ENCODE measurements around the gene BRME1.

BRME1 gene

GRCh38 chr19:13905634-13906520 lies at the start of gene BRME1, which contains the start of gene CC2D1A:
TSS of gene BRME1 (minus strand) at chr19:13906117. CDS start at chr19:13904892, 1,225 bp downstream.
TSS of gene CC2D1A (plus strand) at chr19:13906201. CDS start at chr19:13906442, 241 bp downstream.
- DNase-seq (ENCODE audit: low spot score) = peak; percentile 79

DNA sequence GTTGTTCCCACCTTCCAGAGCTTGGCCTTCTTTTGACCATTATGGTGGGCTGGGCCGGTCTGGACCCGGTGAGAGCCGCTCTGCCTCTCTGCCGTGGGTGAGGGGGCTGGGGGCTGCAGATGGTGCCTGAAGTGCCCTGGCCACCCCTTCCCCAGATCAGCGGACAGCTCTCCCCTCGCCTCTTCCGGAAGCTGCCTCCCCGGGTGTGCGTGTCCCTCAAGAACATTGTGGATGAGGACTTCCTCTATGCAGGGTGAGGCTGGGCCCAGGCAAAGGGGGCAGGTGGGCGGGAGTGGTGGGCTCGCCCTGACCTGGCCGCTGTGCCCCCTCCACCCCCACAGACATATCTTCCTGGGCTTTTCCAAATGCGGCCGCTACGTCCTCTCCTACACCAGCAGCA lies 48.3 kb upstream of the BRME1 start:
- no peak for DNase-seq (ENCODE audit: low spot score)

DNA sequence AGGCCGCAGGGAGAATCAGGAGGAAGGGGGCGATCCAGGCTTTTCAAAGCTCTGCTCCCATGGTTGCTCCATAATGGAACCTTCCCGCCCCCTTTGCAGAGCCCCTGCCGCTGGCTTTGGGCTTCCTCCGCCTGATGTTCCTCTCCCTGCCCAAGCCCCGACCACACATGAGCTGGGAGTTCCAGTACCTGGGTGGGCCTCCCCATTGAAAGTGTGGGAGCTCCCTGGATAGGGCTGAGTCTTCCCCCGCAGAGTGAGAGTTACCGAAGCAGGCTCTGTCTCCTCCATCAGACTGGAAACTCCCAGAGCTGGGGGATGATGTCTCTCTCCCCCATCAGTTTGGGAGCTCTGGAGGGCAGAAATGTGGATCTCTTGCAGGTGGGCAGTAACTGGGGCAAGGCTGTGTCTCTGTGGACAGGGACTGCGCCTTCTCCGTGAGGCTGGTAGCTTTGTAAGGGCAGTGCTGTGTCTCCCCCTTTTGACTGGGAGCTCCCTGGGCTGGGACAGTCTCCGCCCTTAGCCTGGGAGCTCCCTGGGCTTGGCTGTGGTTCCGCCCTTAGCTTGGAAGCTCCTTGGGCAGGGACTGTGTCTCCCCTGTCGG lies 47.1 kb upstream of the BRME1 start:
- DNase-seq (ENCODE audit: low spot score) = no peak

- peak; percentile 99 for DNase-seq (ENCODE audit: low spot score)
Measured at GRCh38 chr19:13952154-13952930, 46.4 kb upstream of the BRME1 start, which contains the start of gene DCAF15. TSS of gene DCAF15 (plus strand) at chr19:13952509. CDS start at chr19:13952513, 4 bp downstream.

- no peak for DNase-seq (ENCODE audit: low spot score)
Measured at GRCh38 chr19:13951799-13952153, 45.9 kb upstream of the BRME1 start.

DNA sequence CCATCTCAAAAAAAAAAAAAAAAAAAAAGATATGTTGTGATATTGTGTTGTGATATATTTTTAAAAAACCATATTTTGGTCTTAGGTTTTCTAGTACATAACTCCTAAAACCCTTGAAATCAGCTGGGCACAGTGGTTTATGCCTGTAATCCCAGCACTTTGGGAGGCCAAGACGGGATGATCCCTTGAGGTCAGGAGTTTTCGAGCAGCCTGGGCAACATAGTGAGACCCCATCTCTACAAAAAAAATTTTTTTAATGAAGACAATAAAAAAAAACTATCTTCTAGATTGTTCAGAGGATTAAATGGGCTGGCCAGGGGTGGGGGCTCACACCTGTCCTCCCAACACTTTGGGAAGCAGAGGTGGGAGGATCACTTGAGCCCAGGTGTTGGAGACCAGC lies 45.1 kb upstream of the BRME1 start:
- no peak for DNase-seq (ENCODE audit: low spot score)

DNA sequence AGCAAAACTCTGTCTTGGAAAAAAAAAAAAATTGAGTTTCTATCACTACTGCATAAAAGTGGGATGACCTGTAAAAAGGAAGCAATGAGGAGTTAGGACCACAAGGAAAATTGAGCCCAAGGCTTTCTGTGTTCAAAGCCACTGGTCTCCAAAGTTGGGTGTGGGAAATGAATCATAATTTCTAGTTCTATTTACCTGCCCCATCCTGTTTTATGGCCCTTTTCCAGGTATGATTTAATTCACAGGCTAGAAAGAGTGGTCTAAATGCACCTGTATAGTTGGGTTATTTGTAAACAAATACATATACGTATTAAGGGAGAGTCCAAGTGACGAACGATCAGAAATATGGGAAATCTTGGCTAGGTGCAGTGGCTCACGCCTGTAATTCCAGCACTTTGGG lies 40.5 kb upstream of the BRME1 start:
- no peak for DNase-seq (ENCODE audit: low spot score)

DNA sequence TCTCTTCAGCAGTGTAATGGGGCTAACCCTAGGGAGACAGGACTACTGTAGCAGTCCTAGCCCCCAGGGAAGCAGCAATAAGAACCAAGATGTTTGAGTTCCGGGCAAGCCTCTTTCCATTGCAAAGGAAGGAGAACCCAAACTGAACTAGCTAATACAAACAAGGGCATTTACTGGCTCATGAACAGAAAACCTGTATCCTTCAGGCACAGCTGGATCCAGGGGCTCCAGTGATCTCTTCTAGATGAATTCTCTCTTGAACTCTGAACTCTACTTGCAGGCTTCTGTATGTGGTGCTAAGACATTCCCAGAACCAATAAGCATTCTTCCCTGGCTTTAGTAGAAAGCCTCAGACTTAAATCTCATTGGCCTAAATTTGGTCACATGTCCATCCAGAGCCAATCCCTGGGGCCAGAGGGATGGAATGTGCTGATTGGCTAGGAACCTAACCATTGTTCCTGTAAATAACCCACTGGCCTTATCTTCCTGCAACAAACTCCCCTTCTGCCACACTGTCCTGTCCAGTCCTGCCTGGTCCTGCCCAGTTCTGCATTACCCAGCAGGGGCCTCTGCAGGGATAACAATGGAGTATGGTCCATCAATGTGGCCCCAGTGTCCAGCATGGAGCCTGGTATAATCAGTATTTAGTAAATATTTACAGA lies 36.2 kb upstream of the BRME1 start:
- DNase-seq (ENCODE audit: low spot score) = no peak

DNA sequence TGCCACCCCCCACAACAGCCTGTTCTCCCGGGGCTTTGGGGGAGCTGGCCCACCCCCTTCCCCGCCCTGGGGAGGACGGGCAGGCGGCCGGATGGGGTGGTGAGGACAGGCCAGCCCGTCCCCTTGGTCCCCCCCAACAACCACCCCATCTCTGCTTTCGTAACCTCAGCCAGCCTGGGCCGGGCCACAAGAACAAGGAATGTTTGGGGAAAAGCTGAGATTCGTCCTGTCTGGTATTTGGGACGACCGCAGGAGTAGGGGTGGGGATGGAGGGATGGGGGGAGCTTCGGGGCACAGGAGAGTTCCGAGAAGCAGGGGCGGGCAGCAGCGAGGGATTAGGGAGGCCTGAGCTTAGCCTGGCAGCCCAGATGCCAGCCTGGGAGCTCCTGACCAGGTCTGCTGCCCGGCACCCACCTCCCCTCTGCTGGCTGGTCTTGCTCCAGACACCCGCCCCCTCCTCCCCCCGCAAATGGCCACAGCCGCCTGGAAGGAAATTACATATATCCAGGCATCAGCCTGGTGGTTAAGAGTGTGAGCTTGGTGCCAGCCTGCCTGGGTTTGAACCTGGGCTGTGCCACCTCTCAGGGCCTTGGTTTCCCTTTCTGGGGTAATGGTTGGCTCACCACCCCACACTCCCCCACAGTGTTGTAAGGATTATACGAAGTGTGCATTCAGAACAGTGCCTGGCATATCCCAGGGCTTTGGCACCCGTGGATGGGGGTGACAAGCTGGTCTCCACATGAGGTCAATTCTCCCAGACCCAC lies 32.6 kb upstream of the BRME1 start, which contains the start of gene PODNL1:
TSS of gene PODNL1 (minus strand) at position 117 of the 764 bp plus-strand sequence. CDS start 236 bp downstream, outside the sequence.
- DNase-seq (ENCODE audit: low spot score) = no peak

- no peak for DNase-seq (ENCODE audit: low spot score)
Measured at GRCh38 chr19:13937479-13938300, 31.8 kb upstream of the BRME1 start.

- DNase-seq (ENCODE audit: low spot score) = no peak
Measured at GRCh38 chr19:13935765-13936510, 30.0 kb upstream of the BRME1 start.

DNA sequence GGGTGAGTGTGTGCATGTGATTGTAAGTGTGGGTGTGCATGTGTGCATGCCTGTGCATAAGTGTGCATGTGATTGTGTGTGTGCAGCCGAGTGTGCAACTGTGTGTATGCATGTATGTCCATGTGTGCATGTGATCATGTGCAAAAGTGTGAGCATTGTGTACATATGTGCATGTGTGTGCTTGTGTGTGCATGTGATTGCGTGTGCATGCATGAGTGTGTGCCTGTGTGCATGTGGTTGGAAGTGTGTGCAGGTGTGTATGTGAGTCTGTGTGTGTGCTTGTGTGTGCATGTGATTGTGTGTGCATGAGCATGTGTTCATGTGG lies 28.8 kb upstream of the BRME1 start:
- no peak for DNase-seq (ENCODE audit: low spot score)

GRCh38 chr19:13932911-13933393 lies 27.0 kb upstream of the BRME1 start:
- no peak for DNase-seq (ENCODE audit: low spot score)

DNA sequence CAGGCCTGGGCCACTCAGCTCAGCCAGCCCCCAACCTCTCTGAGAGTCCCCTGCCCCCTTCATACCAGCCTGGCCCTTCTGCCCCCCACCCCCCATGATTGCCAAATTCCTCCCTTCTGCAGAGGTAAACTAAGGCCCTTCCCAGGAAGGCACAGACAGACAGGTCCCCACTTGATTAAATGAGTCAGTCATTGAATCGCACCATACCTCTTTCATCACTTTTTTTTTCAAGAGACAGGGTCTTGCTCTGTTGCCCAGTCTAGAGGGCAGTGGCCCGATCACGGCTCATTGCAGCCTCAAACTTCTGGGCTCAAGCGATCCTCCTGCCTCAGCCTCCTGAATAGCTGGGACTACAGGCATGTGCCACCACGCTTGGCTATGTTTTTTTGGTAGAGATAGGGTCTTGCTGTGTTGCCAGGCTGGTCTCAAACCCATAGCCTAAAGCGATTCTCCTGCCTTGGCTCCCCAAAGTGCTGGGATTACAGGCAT lies 26.3 kb upstream of the BRME1 start:
- DNase-seq (ENCODE audit: low spot score) = no peak

DNA sequence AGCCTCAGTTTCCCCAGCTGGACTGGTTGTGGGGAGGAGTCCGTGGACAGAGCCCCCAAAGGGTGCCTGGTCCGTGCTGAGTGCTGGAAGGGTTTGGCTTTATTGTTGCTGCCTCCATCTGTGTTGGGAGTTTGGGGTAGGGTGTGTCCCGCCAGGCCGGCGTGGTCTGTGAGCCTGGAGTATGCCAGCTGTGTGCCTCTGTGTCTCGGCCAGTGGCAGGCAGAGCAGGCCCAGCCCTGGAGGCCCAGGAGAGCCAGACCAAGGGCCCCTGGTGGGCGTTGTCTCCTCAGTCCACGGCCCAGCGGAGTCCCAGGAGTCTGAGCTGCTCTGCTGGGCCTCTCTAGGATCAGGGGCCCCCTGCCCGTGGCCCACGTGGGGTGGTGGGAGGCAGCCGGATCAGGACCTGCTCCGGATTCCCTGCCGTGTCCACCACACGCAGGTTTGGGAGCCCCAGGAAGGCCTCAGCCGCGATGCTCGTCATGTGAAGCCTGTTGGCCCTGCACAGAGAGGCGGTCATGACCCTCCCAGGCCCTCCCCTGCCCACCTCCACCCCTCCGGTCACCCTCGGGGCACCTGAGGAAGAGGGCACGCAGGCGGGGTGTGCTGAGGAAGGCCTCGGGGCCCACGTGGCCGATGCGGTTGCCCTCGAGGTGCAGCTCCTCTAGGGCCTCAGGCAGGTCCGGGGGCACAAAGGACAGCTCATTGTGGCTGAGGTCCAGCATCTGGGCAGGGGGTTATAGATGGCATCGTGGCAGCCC lies 25.7 kb upstream of the BRME1 start:
- no peak for DNase-seq (ENCODE audit: low spot score)

DNA sequence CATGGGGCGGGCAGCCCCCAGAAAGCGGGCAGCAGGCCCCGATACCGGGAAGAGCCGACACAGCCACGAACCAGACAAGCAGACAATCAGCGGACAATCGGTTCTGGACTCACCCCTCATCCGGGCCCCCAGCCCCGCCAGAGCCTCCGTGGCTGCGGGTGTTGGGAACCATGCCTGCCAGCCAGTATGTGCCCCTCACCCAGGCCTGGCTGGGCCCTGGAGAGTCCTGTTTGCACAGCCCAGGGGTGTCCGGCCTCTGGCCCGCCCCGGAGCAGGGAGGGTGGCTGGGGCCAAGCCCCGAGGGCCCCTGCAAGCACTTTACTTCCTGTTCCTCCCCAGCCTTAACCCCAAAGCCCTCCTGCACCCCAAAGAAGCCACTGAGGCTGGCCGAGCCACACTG lies 24.5 kb upstream of the BRME1 start:
- no peak for DNase-seq (ENCODE audit: low spot score)

- DNase-seq (ENCODE audit: low spot score) = no peak
Measured at GRCh38 chr19:13929956-13930355, 24.0 kb upstream of the BRME1 start.

- DNase-seq (ENCODE audit: low spot score) = no peak
Measured at GRCh38 chr19:13929340-13929739, 23.4 kb upstream of the BRME1 start.

DNA sequence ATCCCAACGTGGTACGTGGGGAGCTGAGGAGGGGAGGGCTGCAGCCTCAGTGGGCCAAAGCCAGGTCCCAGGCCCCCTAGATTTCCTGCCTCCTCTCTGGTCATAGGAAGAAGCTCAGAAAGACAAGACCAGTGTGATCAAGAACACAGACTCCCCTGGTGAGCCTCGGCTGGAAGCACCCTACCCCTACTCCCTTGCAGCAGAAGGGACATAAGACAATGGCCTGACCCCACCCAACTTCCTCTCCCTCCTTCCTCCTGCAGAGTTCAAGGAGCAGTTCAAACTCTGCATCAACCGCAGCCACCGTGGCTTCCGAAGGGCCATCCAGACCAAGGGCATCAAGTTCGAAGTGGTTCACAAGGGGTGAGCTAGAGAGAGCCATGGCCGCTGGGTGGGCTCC lies 20.8 kb upstream of the BRME1 start:
- DNase-seq (ENCODE audit: low spot score) = no peak

All from pons (tissue), 1 donor.